Loucy (cell line): ENCODE results near the gene WDR93.

ENCODE experiments used
- CTCF ChIP-seq: fragments of 200-600 bp; sonication (generic); conservative IDR thresholded peaks from 2 replicates; pipeline ENCODE4 v1.5.1; 2014; ENCODE audit warnings: mild to moderate bottlenecking, antibody characterized with exemption, low read length
- EZH2phosphoT487 ChIP-seq: fragments of 200-600 bp; IDR thresholded peaks from 2 replicates; pipeline ENCODE4 v1.6.1; 2018; ENCODE audit warnings: antibody characterized with exemption, mild to moderate bottlenecking, moderate library complexity, borderline replicate concordance

DNA sequence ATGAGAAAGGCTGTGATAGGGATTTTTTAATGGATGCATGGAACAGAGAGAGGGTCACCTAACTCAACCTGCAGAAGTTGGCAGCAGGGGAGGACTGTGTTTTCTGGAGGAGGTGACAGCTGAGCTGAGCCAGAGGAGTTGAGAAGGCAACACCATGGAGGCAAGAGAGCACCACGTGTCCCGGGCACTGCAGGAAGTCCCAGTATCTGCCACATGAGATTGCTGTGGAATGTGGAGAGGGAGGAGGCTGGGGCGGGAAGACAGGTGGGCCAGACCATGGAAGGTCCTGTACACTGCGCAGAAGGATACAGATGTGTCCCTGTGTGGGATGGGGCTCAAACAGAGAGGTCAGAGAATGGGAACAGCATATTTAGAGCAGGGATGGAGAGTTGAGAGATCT lies 45.2 kb downstream of the WDR93 start:
- no peak for TF ChIP-seq CTCF
- TF ChIP-seq EZH2phosphoT487 = no peak
